GM12878 (cell line): ENCODE data around the gene NCAPH2.

Experiments used
- ATF3 ChIP-seq: IDR thresholded peaks from 2 replicates; pipeline ENCODE4 v1.6.1; 2011; ENCODE audit warnings: low read depth, mild to moderate bottlenecking, low read length, moderate library complexity, borderline replicate concordance; ENCODE audit errors: extremely low read depth
- BACH1 ChIP-seq: fragments of 450-650 bp; IDR thresholded peaks from 2 replicates; pipeline ENCODE4 v1.6.1; 2017; ENCODE audit warnings: mild to moderate bottlenecking, borderline replicate concordance
- BRCA1 ChIP-seq: IDR thresholded peaks from 2 replicates; pipeline ENCODE4 v1.6.1; 2011; ENCODE audit warnings: low read depth, low read length, improper control_type of control experiment
- CHD4 ChIP-seq: fragments of 200-600 bp; sonication (generic); IDR thresholded peaks from 2 replicates; pipeline ENCODE4 v1.6.1; 2016; ENCODE audit warnings: mild to moderate bottlenecking
- EGR1 ChIP-seq, 2 experiments: IDR thresholded peaks; 1 replicate in 1 of 2; 2 replicates in 1 of 2; pipeline ENCODE4 v1.6.1; 2011 to 2012; ENCODE audit warnings: low read depth in 2 of 2, low read length in 2 of 2, borderline replicate concordance in 1 of 2, mild to moderate bottlenecking in 1 of 2, moderate library complexity in 1 of 2
- JUND ChIP-seq: IDR thresholded peaks from 2 replicates; pipeline ENCODE4 v1.6.1; 2012; ENCODE audit warnings: low read depth, mild to moderate bottlenecking, low read length, improper control_type of control experiment, moderate library complexity
- POLR2A ChIP-seq: IDR thresholded peaks from 2 replicates; pipeline ENCODE4 v1.6.1; 2011; ENCODE audit warnings: low read depth, mild to moderate bottlenecking, low read length
- SPI1 ChIP-seq: IDR thresholded peaks from 2 replicates; pipeline ENCODE4 v1.6.1; 2011; ENCODE audit warnings: low read depth, mild to moderate bottlenecking, low read length, moderate library complexity, borderline replicate concordance; ENCODE audit not compliant: insufficient read depth
- YY1 ChIP-seq: IDR thresholded peaks from 2 replicates; pipeline ENCODE4 v1.6.1; 2011; ENCODE audit warnings: low read depth, mild to moderate bottlenecking, low read length
- TF ChIP-seq, protein P1 (sequence below), 3 experiments: IDR thresholded peaks in 2 of 3; conservative IDR thresholded peaks in 1 of 3; 2 replicates each; pipeline ENCODE4 v1.5.1; 2011; ENCODE audit warnings: low read depth in 3 of 3, low read length in 3 of 3, mild to moderate bottlenecking in 3 of 3, control low read depth in 2 of 3, moderate library complexity in 2 of 3, inconsistent platforms in 1 of 3, mixed read lengths in 1 of 3; ENCODE audit not compliant: control insufficient read depth in 2 of 3, insufficient read depth in 1 of 3; ENCODE audit errors: extremely low read depth in 1 of 3

DNA sequence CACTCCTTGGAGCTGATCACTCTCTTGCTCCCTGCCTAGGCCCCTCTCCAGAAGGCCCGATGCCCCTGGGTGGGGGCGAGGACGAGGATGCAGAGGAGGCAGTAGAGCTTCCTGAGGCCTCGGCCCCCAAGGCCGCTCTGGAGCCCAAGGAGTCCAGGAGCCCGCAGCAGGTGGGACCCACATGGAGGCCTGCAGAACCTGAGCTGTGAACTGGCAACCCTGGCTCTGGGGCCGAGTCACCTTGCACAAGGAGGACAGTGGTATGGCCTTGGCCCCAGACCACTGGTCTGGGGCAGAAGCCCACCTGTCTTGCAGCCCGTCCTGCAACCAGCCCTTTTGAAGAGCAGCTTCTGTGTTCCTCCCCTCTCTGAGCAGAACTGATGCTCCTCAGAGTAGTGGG, 11.1 kb downstream of the NCAPH2 start:
- TF ChIP-seq BACH1 = no peak
- TF ChIP-seq, protein P1, sequence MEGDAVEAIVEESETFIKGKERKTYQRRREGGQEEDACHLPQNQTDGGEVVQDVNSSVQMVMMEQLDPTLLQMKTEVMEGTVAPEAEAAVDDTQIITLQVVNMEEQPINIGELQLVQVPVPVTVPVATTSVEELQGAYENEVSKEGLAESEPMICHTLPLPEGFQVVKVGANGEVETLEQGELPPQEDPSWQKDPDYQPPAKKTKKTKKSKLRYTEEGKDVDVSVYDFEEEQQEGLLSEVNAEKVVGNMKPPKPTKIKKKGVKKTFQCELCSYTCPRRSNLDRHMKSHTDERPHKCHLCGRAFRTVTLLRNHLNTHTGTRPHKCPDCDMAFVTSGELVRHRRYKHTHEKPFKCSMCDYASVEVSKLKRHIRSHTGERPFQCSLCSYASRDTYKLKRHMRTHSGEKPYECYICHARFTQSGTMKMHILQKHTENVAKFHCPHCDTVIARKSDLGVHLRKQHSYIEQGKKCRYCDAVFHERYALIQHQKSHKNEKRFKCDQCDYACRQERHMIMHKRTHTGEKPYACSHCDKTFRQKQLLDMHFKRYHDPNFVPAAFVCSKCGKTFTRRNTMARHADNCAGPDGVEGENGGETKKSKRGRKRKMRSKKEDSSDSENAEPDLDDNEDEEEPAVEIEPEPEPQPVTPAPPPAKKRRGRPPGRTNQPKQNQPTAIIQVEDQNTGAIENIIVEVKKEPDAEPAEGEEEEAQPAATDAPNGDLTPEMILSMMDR (IDR thresholded peaks at IDR 0.05 in 2 of 3, conservative IDR thresholded peaks at IDR 0.05 in 1 of 3; ENCODE audit: control insufficient read depth in 2 of 3, extremely low read depth in 1 of 3, insufficient read depth in 1 of 3, low read depth in 3 of 3, low read length in 3 of 3) = no peak
- no peak for TF ChIP-seq BRCA1
- no peak for TF ChIP-seq POLR2A
- no peak for TF ChIP-seq CHD4
- TF ChIP-seq SPI1 = no peak
- no peak for TF ChIP-seq YY1
- TF ChIP-seq EGR1 (IDR thresholded peaks at IDR 0.05; ENCODE audit: borderline replicate concordance in 1 of 2, low read depth in 2 of 2, low read length in 2 of 2) = no peak
- TF ChIP-seq ATF3 = no peak
- no peak for TF ChIP-seq JUND
